AG04450 (cell line): ENCODE results near the gene ZBTB22. TPM values are rescaled to one million over a fixed set of nuclear protein-coding genes. Genes with fewer than 3 reads are reported as not detected.

ENCODE experiments used
- CTCF ChIA-PET: fragments of 300-600, 350-600 bp; formaldehyde crosslinking; extraction: SDS; loops from one replicate; lab custom pipeline; 2022; ENCODE audit warnings: antibody characterized with exemption, inconsistent platforms; lab: Charles Lee
- POLR2A ChIA-PET: fragments of 350-600 bp; formaldehyde crosslinking; extraction: SDS; loops from one replicate; lab custom pipeline; 2021; ENCODE audit warnings: antibody characterized with exemption, inconsistent platforms; lab: Yijun Ruan, JAX
- DNase-seq: peaks from one replicate; pipeline ENCODE4 v3.0.0-alpha.2; 2011; ENCODE audit warnings: low read depth, low spot score
- H3K27ac ChIP-seq: one replicate; pipeline ENCODE4 v1.5.1; 2012; ENCODE audit warnings: low read depth, low read length, control low read depth
- H3K27me3 ChIP-seq: one replicate; pipeline ENCODE4 v1.6.0; 2012; ENCODE audit warnings: low read length; ENCODE audit not compliant: control insufficient read depth, insufficient read depth
- H3K4me3 ChIP-seq: 2 replicates; pipeline ENCODE4 v1.5.1; 2011; ENCODE audit warnings: mild to moderate bottlenecking, low read depth, low read length, control low read depth
- H3K9me3 ChIP-seq: 2 replicates; pipeline ENCODE4 v1.5.1; 2012; ENCODE audit warnings: low read length; ENCODE audit not compliant: control insufficient read depth, insufficient read depth
- polyA plus RNA-seq: library from polyadenylated mRNA; depleted of rRNA; stranded (reverse); fragments of >200 nt; gene quantifications from 2 replicates; pipeline ENCODE4 v1.2.3, GENCODE V29; 2011
- TF ChIP-seq, protein P1 (sequence below): IDR thresholded peaks from 2 replicates; pipeline ENCODE4 v1.5.1; 2011; ENCODE audit warnings: low read depth, low read length, control low read depth, inconsistent platforms

The ZBTB22 gene
- polyA plus RNA-seq, 1 experiment, result 8.4 TPM

DNA sequence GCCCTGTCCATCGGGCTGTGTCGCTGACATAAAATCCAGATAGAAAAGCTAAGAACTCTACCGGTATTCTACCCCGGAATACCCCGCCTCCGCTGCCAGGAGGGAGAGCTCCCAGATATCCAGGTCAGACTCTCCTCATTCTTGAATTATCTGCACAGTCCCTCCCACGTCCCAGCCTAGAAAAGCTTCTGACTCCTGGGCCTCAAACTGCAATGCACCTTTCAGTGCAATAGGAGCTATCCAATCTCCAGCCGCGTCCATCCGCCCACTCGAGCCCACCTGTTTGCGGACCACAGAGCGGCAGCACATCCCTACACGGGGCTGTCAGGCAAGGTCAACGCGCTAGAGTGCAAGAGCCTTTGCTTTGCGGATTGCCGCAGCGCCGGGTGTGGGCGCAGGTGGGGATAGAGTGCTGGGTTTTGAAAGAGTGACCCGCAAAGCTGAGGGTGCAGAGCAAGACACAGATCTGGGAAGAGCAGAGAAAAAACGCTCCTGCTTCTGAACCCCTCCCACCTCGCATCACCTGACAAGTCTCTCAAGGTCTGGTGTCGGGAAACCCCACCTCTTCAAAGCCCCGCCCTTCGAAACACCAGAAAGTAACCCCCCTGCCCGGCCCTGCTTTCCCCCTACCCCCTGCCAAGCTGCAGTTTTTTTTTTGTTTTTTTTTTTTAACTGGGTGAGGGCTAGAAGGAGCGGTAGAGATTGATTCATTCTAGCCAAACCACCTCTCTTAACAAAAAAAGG, 5.0 kb downstream of the ZBTB22 start:
- Histone ChIP-seq H3K27me3 (no peaks in the 10 kb centered on the region), H3K9me3 (peaks cover 4% of the 10 kb centered on the region; the same call in 1 of the 2 replicates), H3K4me3 (peak overlapping the region; percentile 95), H3K27ac (peak overlapping the region; percentile 94)
- POLR2A ChIA-PET, result interaction anchor here (0.7 to 2.8 kb wide), 4 partner anchors 8 to 41 kb away, joined by 4 to 14 read pairs (median 8); partner anchors contain the start of genes RGL2, RPS18 and VPS52
- CTCF ChIA-PET, result interaction anchor here (1.4 to 3.0 kb wide), 2 partner anchors 13 to 78 kb away, joined by 6 to 14 read pairs; partner anchors contain the start of gene RGL2
- no peak for DNase-seq
- TF ChIP-seq, protein P1, sequence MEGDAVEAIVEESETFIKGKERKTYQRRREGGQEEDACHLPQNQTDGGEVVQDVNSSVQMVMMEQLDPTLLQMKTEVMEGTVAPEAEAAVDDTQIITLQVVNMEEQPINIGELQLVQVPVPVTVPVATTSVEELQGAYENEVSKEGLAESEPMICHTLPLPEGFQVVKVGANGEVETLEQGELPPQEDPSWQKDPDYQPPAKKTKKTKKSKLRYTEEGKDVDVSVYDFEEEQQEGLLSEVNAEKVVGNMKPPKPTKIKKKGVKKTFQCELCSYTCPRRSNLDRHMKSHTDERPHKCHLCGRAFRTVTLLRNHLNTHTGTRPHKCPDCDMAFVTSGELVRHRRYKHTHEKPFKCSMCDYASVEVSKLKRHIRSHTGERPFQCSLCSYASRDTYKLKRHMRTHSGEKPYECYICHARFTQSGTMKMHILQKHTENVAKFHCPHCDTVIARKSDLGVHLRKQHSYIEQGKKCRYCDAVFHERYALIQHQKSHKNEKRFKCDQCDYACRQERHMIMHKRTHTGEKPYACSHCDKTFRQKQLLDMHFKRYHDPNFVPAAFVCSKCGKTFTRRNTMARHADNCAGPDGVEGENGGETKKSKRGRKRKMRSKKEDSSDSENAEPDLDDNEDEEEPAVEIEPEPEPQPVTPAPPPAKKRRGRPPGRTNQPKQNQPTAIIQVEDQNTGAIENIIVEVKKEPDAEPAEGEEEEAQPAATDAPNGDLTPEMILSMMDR, result 0 out of 2 replicates have a peak, but pooled peaks have one; percentile 4

DNA sequence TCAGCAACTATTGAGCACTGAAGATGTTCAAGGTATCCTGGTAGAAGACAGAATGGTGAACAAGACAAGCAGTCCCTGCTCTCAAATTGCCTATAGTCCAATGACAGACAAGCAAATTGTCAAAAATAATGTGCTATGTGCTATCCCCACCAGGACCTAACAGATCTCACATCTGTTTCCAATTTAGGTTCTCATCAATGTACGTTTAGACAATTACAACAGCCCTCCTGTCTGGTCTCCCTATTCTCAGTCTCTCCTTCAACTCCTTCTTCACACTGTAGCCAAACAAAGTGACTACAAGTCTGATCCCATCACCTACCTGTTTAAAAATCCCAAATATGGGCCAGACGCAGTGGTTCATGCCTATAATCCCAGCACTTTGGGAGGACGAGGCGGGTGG, 11.2 kb downstream of the ZBTB22 start:
- no peaks in the 10 kb centered on the region for H3K9me3 ChIP-seq
- CTCF ChIA-PET, result interaction anchor here (1.2 kb wide), 1 partner anchor 84 kb away, joined by 5 read pairs; no protein-coding TSS in a partner anchor
- POLR2A ChIA-PET, result no interaction called here
- H3K27ac ChIP-seq, result no peak overlapping the region
- no peak for DNase-seq
- no peaks in the 10 kb centered on the region for H3K27me3 ChIP-seq
- TF ChIP-seq, protein P1, result no peak
- H3K4me3 ChIP-seq, result no peak overlapping the region

DNA sequence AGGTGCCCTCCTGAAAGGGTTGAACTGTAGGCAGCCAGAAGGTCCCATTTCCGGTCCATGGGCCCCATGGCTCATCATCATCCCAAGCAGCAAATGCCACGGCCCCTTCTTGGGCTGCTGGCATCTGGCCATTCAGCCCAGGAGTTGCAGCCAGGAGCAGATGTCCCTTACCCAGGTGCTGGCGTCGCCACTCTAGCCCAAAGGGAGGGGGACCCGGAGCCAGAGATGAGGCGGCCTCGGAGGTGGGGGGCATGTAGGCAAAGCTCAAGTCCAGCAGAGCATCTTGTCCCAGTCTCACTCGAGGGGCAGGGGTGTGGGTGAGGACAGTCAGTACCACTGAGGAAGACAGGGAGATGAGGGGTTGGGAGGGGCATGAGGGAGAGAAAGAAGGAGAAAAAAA, 12.5 kb downstream of the ZBTB22 start:
- ChIA-PET POLR2A (no interaction called here), CTCF (no interaction called here)
- Histone ChIP-seq H3K27me3 (no peaks in the 10 kb centered on the region), H3K4me3 (no peak overlapping the region), H3K9me3 (no peaks in the 10 kb centered on the region; the same call in 1 of the 2 replicates), H3K27ac (no peak overlapping the region)
- DNase-seq, result no peak
- TF ChIP-seq, protein P1, result no peak

DNA sequence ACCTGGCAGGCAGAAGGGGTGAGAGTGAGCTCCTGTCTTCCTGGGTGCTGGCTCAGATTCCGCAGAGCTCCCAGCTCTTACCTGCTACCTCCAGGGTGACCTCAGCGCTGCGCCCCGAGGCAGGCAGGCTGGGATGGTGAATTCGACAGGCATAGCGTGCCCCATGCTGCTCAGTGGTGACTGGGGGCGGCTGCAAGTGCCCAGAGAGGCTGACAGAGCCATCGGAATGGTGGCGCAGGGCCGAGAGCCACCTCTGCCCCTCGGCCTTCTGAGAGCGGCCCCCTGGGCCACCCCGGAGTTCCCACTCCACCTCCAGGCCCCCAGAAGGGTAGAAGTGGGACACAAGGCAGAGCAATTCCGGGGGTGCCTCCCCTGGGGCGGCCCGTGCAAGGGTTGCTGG, 13.3 kb downstream of the ZBTB22 start:
- ChIA-PET POLR2A (no interaction called here), CTCF (interaction anchor here (0.9 kb wide), 1 partner anchor 121 kb away, joined by 3 read pairs; no protein-coding TSS in a partner anchor)
- TF ChIP-seq, protein P1, result no peak
- Histone ChIP-seq H3K27ac (no peak overlapping the region), H3K27me3 (no peaks in the 10 kb centered on the region), H3K9me3 (no peaks in the 10 kb centered on the region; the same call in 1 of the 2 replicates), H3K4me3 (no peak overlapping the region)
- DNase-seq, result no peak

DNA sequence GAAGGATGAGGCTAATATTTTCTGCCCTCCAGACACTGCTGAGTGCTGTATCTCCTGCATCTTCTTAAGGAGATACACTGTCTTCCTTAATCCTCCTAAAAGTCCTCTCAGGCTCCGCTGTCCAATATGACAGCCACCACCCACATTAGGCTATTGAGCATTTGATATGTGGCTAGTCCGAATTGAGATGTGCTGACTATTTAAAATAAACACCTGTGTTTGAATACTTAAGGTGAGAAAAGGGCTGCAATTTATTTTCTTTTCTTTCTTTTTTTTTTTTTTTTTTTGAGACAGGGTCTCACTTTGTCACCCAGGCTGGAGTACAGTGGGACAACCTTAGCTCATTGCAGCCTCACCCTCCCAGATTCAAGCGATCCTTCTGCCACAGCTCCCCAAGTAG, 15.7 kb downstream of the ZBTB22 start:
- no peak overlapping the region for H3K27ac ChIP-seq
- H3K9me3 ChIP-seq, result no peaks in the 10 kb centered on the region; the same call in 1 of the 2 replicates
- H3K4me3 ChIP-seq, result no peak overlapping the region
- POLR2A ChIA-PET, result interaction anchor here (0.7 kb wide), 3 partner anchors 234 to 1141 kb away, joined by 3 to 11 read pairs (median 8); no protein-coding TSS in a partner anchor
- CTCF ChIA-PET, result interaction anchor here (1.2 kb wide), 1 partner anchor 16 kb away, joined by 13 read pairs; the partner anchor contains the start of gene ZBTB22
- no peak for DNase-seq
- no peaks in the 10 kb centered on the region for H3K27me3 ChIP-seq
- TF ChIP-seq, protein P1, result no peak
